Measurements from ENCODE around the gene DHX34. TPM values are rescaled to one million over a fixed set of nuclear protein-coding genes. Genes with fewer than 3 reads are reported as not detected.

Gene DHX34
- total RNA-seq, 2 donors from 2014 or later = 20.4 to 21.3 TPM

DNA sequence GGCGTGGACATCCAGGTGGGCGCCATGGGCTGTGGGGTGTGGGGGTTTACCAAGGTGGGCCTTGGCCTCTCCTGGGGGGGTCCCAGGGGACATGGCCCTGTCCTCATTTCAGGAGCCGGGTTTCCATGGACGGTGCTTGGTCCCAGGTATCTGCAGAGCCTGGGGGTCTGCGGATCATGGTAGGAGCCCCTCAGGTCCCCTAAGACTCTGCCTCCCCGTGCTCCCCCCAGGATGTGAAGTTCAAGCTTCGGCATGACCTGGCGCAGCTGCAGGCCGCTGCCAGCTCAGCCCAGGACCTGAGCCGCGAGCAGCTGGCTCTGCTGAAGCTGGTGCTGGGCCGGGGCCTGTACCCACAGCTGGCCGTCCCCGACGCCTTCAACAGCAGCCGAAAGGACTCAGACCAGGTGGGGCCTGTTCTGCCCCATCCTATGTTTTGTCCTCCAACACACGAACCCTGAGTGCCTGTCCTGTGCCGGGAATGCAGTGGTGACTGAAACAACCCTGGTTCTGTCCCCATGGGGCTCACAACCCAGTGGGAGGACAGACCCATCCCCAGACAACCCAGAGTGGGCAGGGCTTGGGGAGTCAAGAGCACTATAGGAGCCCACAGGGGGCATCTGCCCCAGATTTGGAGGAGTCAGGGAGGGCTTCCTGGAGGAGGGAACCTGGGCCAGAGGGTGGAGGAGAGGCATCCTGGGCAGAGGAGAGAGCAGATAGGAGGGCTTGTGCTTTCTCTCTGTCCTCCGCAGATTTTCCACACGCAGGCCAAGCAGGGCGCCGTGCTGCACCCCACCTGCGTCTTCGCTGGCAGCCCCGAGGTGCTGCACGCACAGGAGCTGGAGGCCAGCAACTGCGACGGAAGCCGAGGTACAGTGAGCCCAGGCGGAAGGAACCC, 26.8 kb downstream of the DHX34 start:
- DNase-seq (ENCODE audit: low spot score) (no peak), ATAC-seq (ENCODE audit: insufficient number of reproducible peaks, low FRiP score, low read depth) (no peak)
- H3K4me3 ChIP-seq = no peak overlapping the region
- H3K9me3 ChIP-seq = no peaks in the 10 kb centered on the region
- H3K27me3 ChIP-seq (replicated peaks; ENCODE audit: insufficient read depth) = no peaks in the 10 kb centered on the region
- no peak for TF ChIP-seq CTCF (IDR thresholded peaks at IDR 0.05)
- no peak overlapping the region for H3K27ac ChIP-seq
- peaks cover 63% of the 10 kb centered on the region for H3K36me3 ChIP-seq
- no peaks in the 10 kb centered on the region for H3K4me1 ChIP-seq (ENCODE audit: control insufficient read depth in 1 of 2, low read depth in 2 of 2)

GRCh38 chr19:47376589-47377144, 27.6 kb downstream of the DHX34 start:
- Histone ChIP-seq H3K27ac (no peak overlapping the region), H3K36me3 (peaks cover 68% of the 10 kb centered on the region), H3K27me3 (replicated peaks; ENCODE audit: insufficient read depth) (no peaks in the 10 kb centered on the region), H3K4me3 (no peak overlapping the region), H3K9me3 (no peaks in the 10 kb centered on the region), H3K4me1 (ENCODE audit: control insufficient read depth in 1 of 2, low read depth in 2 of 2) (no peaks in the 10 kb centered on the region)
- no peak for DNase-seq (ENCODE audit: low spot score)
- no peak for ATAC-seq (ENCODE audit: insufficient number of reproducible peaks, low FRiP score, low read depth)
- no peak for TF ChIP-seq CTCF (IDR thresholded peaks at IDR 0.05)

GRCh38 chr19:47377208-47377701, 28.1 kb downstream of the DHX34 start:
- H3K36me3 ChIP-seq = peaks cover 72% of the 10 kb centered on the region
- no peak overlapping the region for H3K4me3 ChIP-seq
- H3K9me3 ChIP-seq = no peaks in the 10 kb centered on the region
- H3K27me3 ChIP-seq (replicated peaks; ENCODE audit: insufficient read depth) = no peaks in the 10 kb centered on the region
- H3K27ac ChIP-seq = no peak overlapping the region
- DNase-seq (ENCODE audit: low spot score) (no peak), ATAC-seq (ENCODE audit: insufficient number of reproducible peaks, low FRiP score, low read depth) (no peak)
- H3K4me1 ChIP-seq (ENCODE audit: control insufficient read depth in 1 of 2, low read depth in 2 of 2) = no peaks in the 10 kb centered on the region
- TF ChIP-seq CTCF (IDR thresholded peaks at IDR 0.05) = no peak

- no peaks in the 10 kb centered on the region for H3K4me1 ChIP-seq (ENCODE audit: control insufficient read depth in 1 of 2, low read depth in 2 of 2)
- H3K27me3 ChIP-seq (replicated peaks; ENCODE audit: insufficient read depth) = no peaks in the 10 kb centered on the region
- peaks cover 69% of the 10 kb centered on the region for H3K36me3 ChIP-seq
- H3K27ac ChIP-seq = no peak overlapping the region
- no peaks in the 10 kb centered on the region for H3K9me3 ChIP-seq
- DNase-seq (ENCODE audit: low spot score) (no peak), ATAC-seq (ENCODE audit: insufficient number of reproducible peaks, low FRiP score, low read depth) (no peak)
- no peak for TF ChIP-seq CTCF (IDR thresholded peaks at IDR 0.05)
- H3K4me3 ChIP-seq = no peak overlapping the region
Observed at GRCh38 chr19:47377801-47378200, 28.7 kb downstream of the DHX34 start.

- ATAC-seq (ENCODE audit: insufficient number of reproducible peaks, low FRiP score, low read depth) (no peak), DNase-seq (ENCODE audit: low spot score) (no peak)
- Histone ChIP-seq H3K36me3 (peaks cover 65% of the 10 kb centered on the region), H3K4me1 (ENCODE audit: control insufficient read depth in 1 of 2, low read depth in 2 of 2) (no peaks in the 10 kb centered on the region), H3K27ac (no peak overlapping the region), H3K27me3 (replicated peaks; ENCODE audit: insufficient read depth) (no peaks in the 10 kb centered on the region), H3K4me3 (no peak overlapping the region), H3K9me3 (no peaks in the 10 kb centered on the region)
- TF ChIP-seq CTCF (IDR thresholded peaks at IDR 0.05) = no peak
Observed at GRCh38 chr19:47378246-47378645, 29.1 kb downstream of the DHX34 start.
